GM23248 (cell line): ENCODE data around the gene CRB2. TPM values are rescaled to one million over a fixed set of nuclear protein-coding genes. Genes with fewer than 3 reads are reported as not detected.

Source experiments
- DNase-seq: peaks from one replicate; pipeline ENCODE4 v3.0.0-alpha.2; 2015
- H2AFZ ChIP-seq: fragments of 200-600 bp; sonication (generic); 2 replicates; pipeline ENCODE4 v1.6.1; 2016; ENCODE audit warnings: antibody characterized with exemption
- H3F3A ChIP-seq: fragments of 200-600 bp; sonication (generic); 2 replicates; pipeline ENCODE4 v1.6.1; 2016; ENCODE audit warnings: mild to moderate bottlenecking, antibody characterized with exemption, mixed run types; ENCODE audit not compliant: insufficient read depth
- H3K27ac ChIP-seq: fragments of 200-600 bp; sonication (generic); 2 replicates; pipeline ENCODE4 v1.5.1; 2016; ENCODE audit warnings: mild to moderate bottlenecking
- H3K27me3 ChIP-seq: fragments of 200-600 bp; sonication (generic); replicated peaks from 2 replicates; pipeline ENCODE4 v1.6.1; 2016; ENCODE audit warnings: mild to moderate bottlenecking; ENCODE audit not compliant: insufficient read depth
- H3K36me3 ChIP-seq: fragments of 200-600 bp; sonication (generic); 2 replicates; pipeline ENCODE4 v1.6.1; 2016; ENCODE audit warnings: low read depth, mild to moderate bottlenecking
- H3K4me1 ChIP-seq: fragments of 200-600 bp; sonication (generic); 2 replicates; pipeline ENCODE4 v1.6.1; 2016; ENCODE audit warnings: mild to moderate bottlenecking; ENCODE audit not compliant: insufficient read depth
- H3K4me2 ChIP-seq: fragments of 200-600 bp; sonication (generic); one replicate; pipeline ENCODE4 v1.6.1; 2016; ENCODE audit warnings: mild to moderate bottlenecking; ENCODE audit not compliant: unreplicated experiment
- H3K4me3 ChIP-seq: fragments of 200-600 bp; sonication (generic); 2 replicates; pipeline ENCODE4 v1.5.1; 2016; ENCODE audit warnings: mild to moderate bottlenecking
- H3K79me2 ChIP-seq: fragments of 200-600 bp; sonication (generic); 2 replicates; pipeline ENCODE4 v1.6.1; 2016; ENCODE audit warnings: mild to moderate bottlenecking; ENCODE audit not compliant: insufficient read depth
- H3K9ac ChIP-seq: fragments of 200-600 bp; sonication (generic); 2 replicates; pipeline ENCODE4 v1.6.1; 2016; ENCODE audit warnings: mild to moderate bottlenecking
- H3K9me2 ChIP-seq: fragments of 200-600 bp; sonication (generic); 2 replicates; pipeline ENCODE4 v1.6.1; 2016; ENCODE audit warnings: mixed run types, mild to moderate bottlenecking, moderate library complexity; ENCODE audit not compliant: insufficient read depth
- H3K9me3 ChIP-seq: fragments of 200-600 bp; sonication (generic); one replicate; pipeline ENCODE4 v1.6.1; 2017; ENCODE audit warnings: low read depth
- H4K20me1 ChIP-seq: fragments of 200-600 bp; sonication (generic); 2 replicates; pipeline ENCODE4 v1.6.0; 2016; ENCODE audit not compliant: insufficient read depth
- EZH2 ChIP-seq: fragments of 200-600 bp; sonication (generic); IDR thresholded peaks from 2 replicates; pipeline ENCODE4 v1.6.1; 2018; ENCODE audit warnings: antibody characterized with exemption, mild to moderate bottlenecking; ENCODE audit not compliant: insufficient read depth, poor library complexity, severe bottlenecking
- EZH2phosphoT487 ChIP-seq: fragments of 200-600 bp; sonication (generic); IDR thresholded peaks from 2 replicates; pipeline ENCODE4 v1.6.1; 2018; ENCODE audit warnings: antibody characterized with exemption, moderate library complexity, mild to moderate bottlenecking, low read depth; ENCODE audit not compliant: insufficient read depth
- WGBS, 2 experiments: methylation state at CpG; one replicate each; pipeline ENCODE4 v1.1.6; 2015 to 2017; ENCODE audit warnings: low lambda C conversion rate in 2 of 2, low coverage in 1 of 2; ENCODE audit errors: missing lambda C conversion rate in 2 of 2; 5-methylcytosine and 5-hydroxymethylcytosine counted together
- in situ Hi-C: fragments of 300-500 bp; cut with MboI; formaldehyde crosslinking; loops from 2 replicates; pipeline ENCODE4 v1.15.0; 2020
- polyA plus RNA-seq: library from polyadenylated mRNA; unstranded; fragments of >200 nt; fragmentation: Nextera tagmentation; extraction: Ambion mirVana; gene quantifications from 2 replicates; pipeline ENCODE4 v1.2.1, GENCODE V29; 2016
- total RNA-seq: library from RNA; depleted of rRNA; stranded (reverse); fragments of >200 nt; shearing (Covaris generic); gene quantifications from 2 replicates; pipeline ENCODE4 v1.2.3, GENCODE V29; 2014

CRB2 gene
- total and polyA plus RNA-seq, 2 experiments from 2014 or later: not detected

- H4K20me1 ChIP-seq: no peaks in the 10 kb centered on the region
- H3K9me2 ChIP-seq: no peaks in the 10 kb centered on the region
- H3K4me3 ChIP-seq: no peak overlapping the region
- H3K36me3 ChIP-seq: no peaks in the 10 kb centered on the region
- in situ Hi-C loops: no loop called here
- no peaks in the 10 kb centered on the region for H3K9me3 ChIP-seq
- no peak overlapping the region for H2AFZ ChIP-seq
- H3F3A ChIP-seq: no peaks in the 10 kb centered on the region
- DNase-seq: no peak
- no peak overlapping the region for H3K27ac ChIP-seq
- 80 to 91% methylated on average over 37 to 67 of the region's 67 CpGs for whole genome bisulfite sequencing, 2 experiments
- H3K27me3 ChIP-seq: no peaks in the 10 kb centered on the region
- H3K79me2 ChIP-seq: no peaks in the 10 kb centered on the region
- no peak overlapping the region for H3K9ac ChIP-seq
- no peaks in the 10 kb centered on the region for H3K4me1 ChIP-seq
- no peak for TF ChIP-seq EZH2phosphoT487
- no peak for TF ChIP-seq EZH2
- H3K4me2 ChIP-seq: no peak overlapping the region
Measured at GRCh38 chr9:123365881-123366528, 10.0 kb downstream of the CRB2 start.

GRCh38 chr9:123368023-123368422, 12.0 kb downstream of the CRB2 start:
- Histone ChIP-seq H4K20me1 (no peaks in the 10 kb centered on the region), H3F3A (no peaks in the 10 kb centered on the region), H3K79me2 (no peaks in the 10 kb centered on the region), H3K9ac (no peak overlapping the region), H3K4me1 (no peaks in the 10 kb centered on the region), H3K4me3 (no peak overlapping the region), H3K9me2 (no peaks in the 10 kb centered on the region), H3K36me3 (no peaks in the 10 kb centered on the region), H2AFZ (no peak overlapping the region), H3K9me3 (no peaks in the 10 kb centered on the region), H3K4me2 (no peak overlapping the region), H3K27me3 (peaks cover 11% of the 10 kb centered on the region), H3K27ac (no peak overlapping the region)
- 65 to 80% methylated on average over 4 to 10 of the region's 10 CpGs for WGBS, 2 experiments
- TF ChIP-seq EZH2: no peak
- no peak for TF ChIP-seq EZH2phosphoT487
- in situ Hi-C loops: no loop called here
- no peak for DNase-seq

GRCh38 chr9:123368536-123369153, 12.6 kb downstream of the CRB2 start:
- H3K27ac ChIP-seq: no peak overlapping the region
- no peak overlapping the region for H3K4me3 ChIP-seq
- no peak for TF ChIP-seq EZH2
- no peak for TF ChIP-seq EZH2phosphoT487
- H3K4me1 ChIP-seq: no peaks in the 10 kb centered on the region
- no peaks in the 10 kb centered on the region for H4K20me1 ChIP-seq
- in situ Hi-C loops: no loop called here
- no peaks in the 10 kb centered on the region for H3K79me2 ChIP-seq
- peaks cover 14% of the 10 kb centered on the region for H3K27me3 ChIP-seq
- WGBS, 2 experiments: 73% methylated on average over 3 to 6 of the region's 6 CpGs
- DNase-seq: no peak
- no peaks in the 10 kb centered on the region for H3F3A ChIP-seq
- H2AFZ ChIP-seq: no peak overlapping the region
- no peaks in the 10 kb centered on the region for H3K9me2 ChIP-seq
- no peaks in the 10 kb centered on the region for H3K36me3 ChIP-seq
- H3K9me3 ChIP-seq: no peaks in the 10 kb centered on the region
- no peak overlapping the region for H3K9ac ChIP-seq
- H3K4me2 ChIP-seq: no peak overlapping the region

GRCh38 chr9:123369296-123369695, 13.3 kb downstream of the CRB2 start:
- no peaks in the 10 kb centered on the region for H4K20me1 ChIP-seq
- no peaks in the 10 kb centered on the region for H3K9me3 ChIP-seq
- H3K4me3 ChIP-seq: no peak overlapping the region
- no peaks in the 10 kb centered on the region for H3F3A ChIP-seq
- in situ Hi-C loops: no loop called here
- no peak overlapping the region for H3K9ac ChIP-seq
- no peaks in the 10 kb centered on the region for H3K79me2 ChIP-seq
- no peak overlapping the region for H3K4me2 ChIP-seq
- 66 to 68% methylated on average over 3 of the region's 3 CpGs for WGBS, 2 experiments
- H2AFZ ChIP-seq: no peak overlapping the region
- H3K27ac ChIP-seq: no peak overlapping the region
- peaks cover 21% of the 10 kb centered on the region for H3K27me3 ChIP-seq
- no peaks in the 10 kb centered on the region for H3K9me2 ChIP-seq
- TF ChIP-seq EZH2phosphoT487: no peak
- no peak for TF ChIP-seq EZH2
- DNase-seq: no peak
- no peaks in the 10 kb centered on the region for H3K36me3 ChIP-seq
- H3K4me1 ChIP-seq: no peaks in the 10 kb centered on the region
